Activated CD4-positive, alpha-beta memory T cell treated with anti-CD3 and anti-CD28 coated beads, Interleukin-2, amount 10 ng/mL, durations not matched to agents 7 days and 5 days (primary cell): ENCODE data around the gene FOXP1. TPM values are rescaled to one million over a fixed set of nuclear protein-coding genes. Genes with fewer than 3 reads are reported as not detected.

Experiments used
- CTCF ChIA-PET: fragments of 350-600 bp; sonication (Branson Sonifier 250); formaldehyde crosslinking; loops from one replicate; lab custom pipeline; 2021; ENCODE audit warnings: antibody characterized with exemption, inconsistent platforms; lab: Charles Lee
- POLR2A ChIA-PET: fragments of 350-600 bp; sonication (Branson Sonifier 250); formaldehyde crosslinking; loops from one replicate; lab custom pipeline; 2021; ENCODE audit warnings: antibody characterized with exemption; lab: Charles Lee
- DNase-seq: peaks from one replicate; pipeline ENCODE4 v3.0.0-alpha.2; 2020
- H3K27ac Mint-ChIP-seq: one replicate; pipeline ENCODE4 v1.8.0; 2021; ENCODE audit warnings: mild to moderate bottlenecking, mixed read lengths
- H3K27me3 Mint-ChIP-seq: one replicate; pipeline ENCODE4 v1.8.0; 2021; ENCODE audit warnings: mixed read lengths
- H3K36me3 Mint-ChIP-seq: one replicate; pipeline ENCODE4 v1.8.0; 2021; ENCODE audit warnings: low read depth, mixed read lengths
- H3K4me1 Mint-ChIP-seq: one replicate; pipeline ENCODE4 v1.8.0; 2021; ENCODE audit warnings: mixed read lengths
- H3K4me3 Mint-ChIP-seq: one replicate; pipeline ENCODE4 v1.8.0; 2021; ENCODE audit warnings: mild to moderate bottlenecking, mixed read lengths
- H3K9me3 Mint-ChIP-seq: one replicate; pipeline ENCODE4 v1.8.0; 2021; ENCODE audit warnings: mixed read lengths
- total RNA-seq, 2 experiments: library from RNA; stranded (reverse); gene quantifications; one replicate each; pipeline ENCODE4 v1.2.3, GENCODE V29; 2021

FOXP1 gene
- total RNA-seq, 2 experiments from 2014 or later = 71.3 to 76.9 TPM

- H3K9me3 Mint-ChIP-seq = no peaks in the 10 kb centered on the region
- no peaks in the 10 kb centered on the region for H3K36me3 Mint-ChIP-seq
- CTCF ChIA-PET = no interaction called here
- no peaks in the 10 kb centered on the region for H3K4me1 Mint-ChIP-seq
- no peak overlapping the region for H3K27ac Mint-ChIP-seq
- POLR2A ChIA-PET = no interaction called here
- no peaks in the 10 kb centered on the region for H3K27me3 Mint-ChIP-seq
- no peak overlapping the region for H3K4me3 Mint-ChIP-seq
- DNase-seq = no peak
Observed at GRCh38 chr3:71211083-71211482, 372.4 kb downstream of the FOXP1 start.

- no peaks in the 10 kb centered on the region for H3K27me3 Mint-ChIP-seq
- no peak overlapping the region for H3K27ac Mint-ChIP-seq
- CTCF ChIA-PET = no interaction called here
- no peak for DNase-seq
- H3K9me3 Mint-ChIP-seq = no peaks in the 10 kb centered on the region
- H3K4me1 Mint-ChIP-seq = no peaks in the 10 kb centered on the region
- POLR2A ChIA-PET = no interaction called here
- H3K4me3 Mint-ChIP-seq = no peak overlapping the region
- H3K36me3 Mint-ChIP-seq = no peaks in the 10 kb centered on the region
Observed at GRCh38 chr3:71210257-71211007, 373.1 kb downstream of the FOXP1 start.

DNA sequence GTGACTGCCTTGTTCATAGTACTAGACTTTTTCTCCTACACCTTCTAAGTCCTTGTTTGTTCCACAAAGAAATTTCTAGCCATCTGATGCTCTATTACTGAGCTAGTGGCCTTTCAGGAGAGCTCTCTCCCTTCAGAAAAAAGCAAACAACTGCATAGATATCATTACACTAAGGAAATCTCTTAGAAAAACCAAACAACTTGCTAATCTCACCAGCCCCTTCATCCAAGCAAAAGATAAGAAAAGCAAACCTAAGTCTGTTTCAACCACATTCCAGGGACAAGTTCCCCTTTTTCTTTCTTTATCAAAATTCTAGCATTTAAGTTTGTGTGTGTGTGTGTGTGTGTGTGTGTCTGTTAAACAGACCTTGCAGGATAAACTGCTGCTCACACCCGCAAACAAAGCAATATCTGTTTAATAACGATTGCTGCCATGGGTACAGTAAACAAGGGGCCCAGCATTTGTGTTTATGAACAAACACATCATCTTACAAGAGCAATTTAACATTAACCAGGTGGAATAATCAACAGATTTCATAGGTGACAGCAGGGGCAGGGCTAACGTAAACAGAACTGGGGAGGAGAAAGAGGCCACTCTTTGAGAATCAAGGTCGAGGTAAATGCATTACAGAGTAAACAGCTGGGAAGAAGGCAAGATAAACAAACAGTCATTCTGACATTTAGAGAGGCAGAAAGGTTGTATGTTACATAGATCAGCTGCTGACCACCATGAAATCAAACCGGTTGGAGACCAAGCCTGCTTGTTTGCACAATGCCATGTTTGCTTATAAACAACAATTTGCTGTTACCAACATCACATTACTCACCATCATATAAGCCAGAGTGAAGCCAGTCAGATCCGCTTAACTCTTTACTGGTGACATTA lies 375.1 kb downstream of the FOXP1 start:
- DNase-seq = no peak

GRCh38 chr3:71207632-71208031 lies 375.9 kb downstream of the FOXP1 start:
- Mint-ChIP-seq H3K27ac (no peak overlapping the region), H3K4me3 (no peak overlapping the region)
- POLR2A ChIA-PET = no interaction called here

More for the DNA sequence above, 375.1 kb downstream of the FOXP1 start:
- H3K4me1 Mint-ChIP-seq = no peaks in the 10 kb centered on the region
- H3K36me3 Mint-ChIP-seq = no peaks in the 10 kb centered on the region
- ChIA-PET POLR2A (no interaction called here), CTCF (interaction anchor here (0.7 kb wide), 1 partner anchor 1214 kb away, joined by 3 read pairs; no protein-coding TSS in a partner anchor)
- H3K9me3 Mint-ChIP-seq = no peaks in the 10 kb centered on the region
- H3K27ac Mint-ChIP-seq = no peak overlapping the region
- H3K4me3 Mint-ChIP-seq = no peak overlapping the region
- no peaks in the 10 kb centered on the region for H3K27me3 Mint-ChIP-seq

GRCh38 chr3:71206305-71207165 lies 377.0 kb downstream of the FOXP1 start:
- Mint-ChIP-seq H3K27me3 (no peaks in the 10 kb centered on the region), H3K27ac (no peak overlapping the region), H3K9me3 (no peaks in the 10 kb centered on the region), H3K4me1 (no peaks in the 10 kb centered on the region), H3K36me3 (no peaks in the 10 kb centered on the region), H3K4me3 (no peak overlapping the region)
- no peak for DNase-seq
- POLR2A ChIA-PET = no interaction called here
- CTCF ChIA-PET = no interaction called here

More at GRCh38 chr3:71207632-71208031, 375.9 kb downstream of the FOXP1 start:
- DNase-seq = no peak
- H3K36me3 Mint-ChIP-seq = no peaks in the 10 kb centered on the region
- no peaks in the 10 kb centered on the region for H3K9me3 Mint-ChIP-seq
- no peaks in the 10 kb centered on the region for H3K4me1 Mint-ChIP-seq
- CTCF ChIA-PET = interaction anchor here (0.7 kb wide), 1 partner anchor 1215 kb away, joined by 3 read pairs; no protein-coding TSS in a partner anchor
- no peaks in the 10 kb centered on the region for H3K27me3 Mint-ChIP-seq

GRCh38 chr3:71203727-71204488 lies 379.6 kb downstream of the FOXP1 start:
- no peaks in the 10 kb centered on the region for H3K36me3 Mint-ChIP-seq
- H3K4me3 Mint-ChIP-seq = no peak overlapping the region
- CTCF ChIA-PET = no interaction called here
- H3K27ac Mint-ChIP-seq = no peak overlapping the region
- H3K27me3 Mint-ChIP-seq = no peaks in the 10 kb centered on the region
- no peaks in the 10 kb centered on the region for H3K9me3 Mint-ChIP-seq
- H3K4me1 Mint-ChIP-seq = no peaks in the 10 kb centered on the region
- POLR2A ChIA-PET = interaction anchor here (0.5 kb wide), 1 partner anchor 498 kb away, joined by 3 read pairs; no protein-coding TSS in a partner anchor
- no peak for DNase-seq

- Mint-ChIP-seq H3K27ac (no peak overlapping the region), H3K36me3 (no peaks in the 10 kb centered on the region), H3K4me1 (no peaks in the 10 kb centered on the region), H3K9me3 (no peaks in the 10 kb centered on the region), H3K4me3 (no peak overlapping the region), H3K27me3 (no peaks in the 10 kb centered on the region)
- ChIA-PET CTCF (no interaction called here), POLR2A (interaction anchor here (1.0 kb wide), 1 partner anchor 29 kb away, joined by 3 read pairs; no protein-coding TSS in a partner anchor)
- DNase-seq = no peak
Observed at GRCh38 chr3:71202848-71203533, 380.5 kb downstream of the FOXP1 start.

DNA sequence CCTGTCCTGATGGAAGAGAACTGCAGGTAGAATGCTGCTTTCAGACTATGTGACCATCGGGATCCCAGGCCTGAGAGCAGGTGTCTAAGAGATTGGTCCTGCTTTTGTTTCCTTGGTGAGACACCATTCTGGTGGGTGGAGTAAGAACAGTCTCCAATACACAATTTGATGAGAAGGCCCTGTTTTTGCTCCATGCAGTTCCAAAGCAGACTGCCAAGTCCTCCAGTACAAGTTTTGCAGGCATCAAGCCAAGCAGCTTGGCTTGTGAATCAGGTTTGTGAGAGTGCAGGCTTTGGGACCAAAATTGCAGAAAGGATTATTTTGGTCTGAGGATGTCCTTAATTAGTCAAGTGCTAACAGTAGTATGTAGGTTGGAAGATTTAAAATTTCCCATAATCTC lies 381.6 kb downstream of the FOXP1 start:
- no peaks in the 10 kb centered on the region for H3K36me3 Mint-ChIP-seq
- H3K27ac Mint-ChIP-seq = no peak overlapping the region
- DNase-seq = no peak
- ChIA-PET POLR2A (interaction anchor here (1.0 kb wide), 1 partner anchor 28 kb away, joined by 3 read pairs; no protein-coding TSS in a partner anchor), CTCF (no interaction called here)
- H3K4me1 Mint-ChIP-seq = no peaks in the 10 kb centered on the region
- no peaks in the 10 kb centered on the region for H3K9me3 Mint-ChIP-seq
- H3K27me3 Mint-ChIP-seq = no peaks in the 10 kb centered on the region
- no peak overlapping the region for H3K4me3 Mint-ChIP-seq

GRCh38 chr3:71197841-71198565 lies 385.5 kb downstream of the FOXP1 start:
- POLR2A ChIA-PET = no interaction called here
- no peak overlapping the region for H3K27ac Mint-ChIP-seq
- no peaks in the 10 kb centered on the region for H3K36me3 Mint-ChIP-seq
- no peak overlapping the region for H3K4me3 Mint-ChIP-seq
- no peaks in the 10 kb centered on the region for H3K9me3 Mint-ChIP-seq
- H3K27me3 Mint-ChIP-seq = no peaks in the 10 kb centered on the region
- H3K4me1 Mint-ChIP-seq = peaks cover 8% of the 10 kb centered on the region
- no peak for DNase-seq
- CTCF ChIA-PET = no interaction called here

GRCh38 chr3:71195492-71195891 lies 388.0 kb downstream of the FOXP1 start:
- no peaks in the 10 kb centered on the region for H3K9me3 Mint-ChIP-seq
- H3K4me3 Mint-ChIP-seq = no peak overlapping the region
- no peaks in the 10 kb centered on the region for H3K36me3 Mint-ChIP-seq
- ChIA-PET CTCF (no interaction called here), POLR2A (no interaction called here)
- H3K27me3 Mint-ChIP-seq = no peaks in the 10 kb centered on the region
- DNase-seq = no peak
- peaks cover 8% of the 10 kb centered on the region for H3K4me1 Mint-ChIP-seq
- H3K27ac Mint-ChIP-seq = no peak overlapping the region

DNA sequence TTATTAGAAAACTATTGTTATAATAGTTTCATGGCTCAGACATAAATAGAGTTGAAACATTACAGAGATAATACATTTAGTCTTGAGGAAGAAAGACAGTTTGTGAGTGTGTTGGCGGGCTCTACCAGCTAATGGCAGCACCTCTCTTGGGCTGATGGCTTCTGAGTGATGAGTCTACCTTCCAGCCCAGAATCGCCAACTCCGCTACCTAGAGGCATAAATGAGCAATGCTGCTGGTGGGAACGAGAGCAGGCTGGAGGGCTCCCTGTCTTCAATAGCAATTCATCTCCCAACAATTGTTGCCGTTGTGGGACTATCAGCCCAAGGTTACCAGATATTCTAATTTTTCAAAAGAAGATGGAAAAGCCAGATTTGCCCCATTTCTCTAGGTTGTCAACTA lies 388.7 kb downstream of the FOXP1 start:
- ChIA-PET CTCF (interaction anchor here (1.0 kb wide), 1 partner anchor 100 kb away, joined by 4 read pairs; no protein-coding TSS in a partner anchor), POLR2A (no interaction called here)
- H3K36me3 Mint-ChIP-seq = no peaks in the 10 kb centered on the region
- no peak overlapping the region for H3K27ac Mint-ChIP-seq
- H3K9me3 Mint-ChIP-seq = no peaks in the 10 kb centered on the region
- H3K27me3 Mint-ChIP-seq = no peaks in the 10 kb centered on the region
- peaks cover 8% of the 10 kb centered on the region for H3K4me1 Mint-ChIP-seq
- no peak for DNase-seq
- no peak overlapping the region for H3K4me3 Mint-ChIP-seq
